HG03565 (cell line): ENCODE measurements around the gene RCE1.

Experiments used
- ATAC-seq: cut with Tn5 transposase; IDR thresholded peaks from one replicate; pipeline ENCODE4 v1.9.1; 2021; ENCODE audit warnings: mild to moderate bottlenecking, moderate library complexity; ENCODE audit not compliant: unreplicated experiment

RCE1 gene

GRCh38 chr11:66884443-66884842, 41.2 kb downstream of the RCE1 start:
- ATAC-seq: no peak

GRCh38 chr11:66885469-66885868, 42.2 kb downstream of the RCE1 start:
- ATAC-seq: no peak

GRCh38 chr11:66885950-66886440, 42.8 kb downstream of the RCE1 start:
- no peak for ATAC-seq

GRCh38 chr11:66886671-66887221, 43.5 kb downstream of the RCE1 start:
- no peak for ATAC-seq

- ATAC-seq: no peak
These were observed 44.3 kb downstream of the RCE1 start for GRCh38 chr11:66887526-66887925.

- no peak for ATAC-seq
These were observed 45.0 kb downstream of the RCE1 start for GRCh38 chr11:66888282-66888681.

- no peak for ATAC-seq
These were observed 46.7 kb downstream of the RCE1 start for GRCh38 chr11:66889960-66890359.

- peak; percentile 91 for ATAC-seq
These were observed 48.8 kb downstream of the RCE1 start for GRCh38 chr11:66891851-66892660.

- no peak for ATAC-seq
These were observed 49.7 kb downstream of the RCE1 start for GRCh38 chr11:66892911-66893310.

GRCh38 chr11:66894141-66894540, 50.9 kb downstream of the RCE1 start:
- no peak for ATAC-seq
